Measurements from ENCODE around the gene CPN1. TPM values are rescaled to one million over a fixed set of nuclear protein-coding genes. Genes with fewer than 3 reads are reported as not detected.

CPN1 gene
- total and polyA plus RNA-seq, 2 experiments from 2014 or later: 0.32 TPM; not detected in 1

DNA sequence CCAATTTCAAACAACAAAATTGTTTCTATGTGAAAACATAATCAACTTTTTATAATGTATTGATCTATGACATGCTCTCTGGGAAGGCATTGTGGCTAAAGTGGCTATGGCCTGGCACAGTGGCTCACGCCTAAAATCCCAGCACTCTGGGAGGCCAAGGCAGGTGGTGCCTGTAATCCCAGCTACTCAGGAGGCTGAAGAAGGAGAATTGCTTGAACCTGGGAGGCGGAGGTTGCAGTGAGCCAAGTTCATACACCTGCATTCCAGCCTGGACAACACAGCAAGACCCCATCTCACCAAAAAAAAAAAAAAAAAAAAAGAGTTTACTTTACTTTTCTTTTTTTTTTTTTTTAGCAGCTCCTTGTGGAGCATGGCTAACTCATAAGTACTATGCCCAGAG is 38.9 kb upstream of the CPN1 start:
- no peak for DNase-seq (ENCODE audit: low spot score)
- H3K27ac Mint-ChIP-seq: no peak overlapping the region
- Histone ChIP-seq H3K27me3 (ENCODE audit: insufficient read depth) (no peaks in the 10 kb centered on the region), H3K4me3 (no peak overlapping the region), H3K27ac (ENCODE audit: low read depth) (no peak overlapping the region), H3K4me1 (ENCODE audit: insufficient read depth) (no peaks in the 10 kb centered on the region), H3K79me2 (replicated peaks; ENCODE audit: insufficient read depth) (no peaks in the 10 kb centered on the region), H3K36me3 (ENCODE audit: insufficient read depth) (no peaks in the 10 kb centered on the region), H3K4me2 (no peak overlapping the region), H2AFZ (no peak overlapping the region), H3K9me2 (ENCODE audit: insufficient read depth) (no peaks in the 10 kb centered on the region), H4K20me1 (replicated peaks; ENCODE audit: insufficient read depth) (no peaks in the 10 kb centered on the region), H3F3A (replicated peaks; ENCODE audit: low read depth) (no peaks in the 10 kb centered on the region)
- ATAC-seq: no peak
- H3K9me3 Mint-ChIP-seq: no peaks in the 10 kb centered on the region
- H3K27me3 Mint-ChIP-seq (ENCODE audit: insufficient read depth, low read depth, poor library complexity): peaks cover 2% of the 10 kb centered on the region
- H3K36me3 Mint-ChIP-seq (ENCODE audit: low read depth): no peaks in the 10 kb centered on the region
- H3K4me3 Mint-ChIP-seq: no peak overlapping the region
- no peaks in the 10 kb centered on the region for H3K4me1 Mint-ChIP-seq
- TF ChIP-seq EZH2phosphoT487 (IDR thresholded peaks at IDR 0.05; ENCODE audit: unreplicated experiment) (no peak), EZH2 (IDR thresholded peaks at IDR 0.05; ENCODE audit: low read depth, unreplicated experiment) (no peak), JUNB (IDR thresholded peaks at IDR 0.05; ENCODE audit: unreplicated experiment) (no peak), ZNF114 (CRISPR knock-in tag; IDR thresholded peaks at IDR 0.05) (no peak), POLR2AphosphoS5 (IDR thresholded peaks at IDR 0.05; ENCODE audit: low read depth) (no peak), ZNF331 (CRISPR knock-in tag; IDR thresholded peaks at IDR 0.05; ENCODE audit: low read depth) (no peak), NANOG (IDR thresholded peaks at IDR 0.05; ENCODE audit: borderline replicate concordance) (no peak), CREB1 (CRISPR knock-in tag; IDR thresholded peaks at IDR 0.05; ENCODE audit: low read depth) (no peak), STAT1 (IDR thresholded peaks at IDR 0.05; ENCODE audit: unreplicated experiment) (no peak)
- TF ChIP-seq, protein P1, sequence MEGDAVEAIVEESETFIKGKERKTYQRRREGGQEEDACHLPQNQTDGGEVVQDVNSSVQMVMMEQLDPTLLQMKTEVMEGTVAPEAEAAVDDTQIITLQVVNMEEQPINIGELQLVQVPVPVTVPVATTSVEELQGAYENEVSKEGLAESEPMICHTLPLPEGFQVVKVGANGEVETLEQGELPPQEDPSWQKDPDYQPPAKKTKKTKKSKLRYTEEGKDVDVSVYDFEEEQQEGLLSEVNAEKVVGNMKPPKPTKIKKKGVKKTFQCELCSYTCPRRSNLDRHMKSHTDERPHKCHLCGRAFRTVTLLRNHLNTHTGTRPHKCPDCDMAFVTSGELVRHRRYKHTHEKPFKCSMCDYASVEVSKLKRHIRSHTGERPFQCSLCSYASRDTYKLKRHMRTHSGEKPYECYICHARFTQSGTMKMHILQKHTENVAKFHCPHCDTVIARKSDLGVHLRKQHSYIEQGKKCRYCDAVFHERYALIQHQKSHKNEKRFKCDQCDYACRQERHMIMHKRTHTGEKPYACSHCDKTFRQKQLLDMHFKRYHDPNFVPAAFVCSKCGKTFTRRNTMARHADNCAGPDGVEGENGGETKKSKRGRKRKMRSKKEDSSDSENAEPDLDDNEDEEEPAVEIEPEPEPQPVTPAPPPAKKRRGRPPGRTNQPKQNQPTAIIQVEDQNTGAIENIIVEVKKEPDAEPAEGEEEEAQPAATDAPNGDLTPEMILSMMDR (conservative IDR thresholded peaks at IDR 0.05; ENCODE audit: low read depth in 2 of 2): no peak
- TF ChIP-seq, protein P2, sequence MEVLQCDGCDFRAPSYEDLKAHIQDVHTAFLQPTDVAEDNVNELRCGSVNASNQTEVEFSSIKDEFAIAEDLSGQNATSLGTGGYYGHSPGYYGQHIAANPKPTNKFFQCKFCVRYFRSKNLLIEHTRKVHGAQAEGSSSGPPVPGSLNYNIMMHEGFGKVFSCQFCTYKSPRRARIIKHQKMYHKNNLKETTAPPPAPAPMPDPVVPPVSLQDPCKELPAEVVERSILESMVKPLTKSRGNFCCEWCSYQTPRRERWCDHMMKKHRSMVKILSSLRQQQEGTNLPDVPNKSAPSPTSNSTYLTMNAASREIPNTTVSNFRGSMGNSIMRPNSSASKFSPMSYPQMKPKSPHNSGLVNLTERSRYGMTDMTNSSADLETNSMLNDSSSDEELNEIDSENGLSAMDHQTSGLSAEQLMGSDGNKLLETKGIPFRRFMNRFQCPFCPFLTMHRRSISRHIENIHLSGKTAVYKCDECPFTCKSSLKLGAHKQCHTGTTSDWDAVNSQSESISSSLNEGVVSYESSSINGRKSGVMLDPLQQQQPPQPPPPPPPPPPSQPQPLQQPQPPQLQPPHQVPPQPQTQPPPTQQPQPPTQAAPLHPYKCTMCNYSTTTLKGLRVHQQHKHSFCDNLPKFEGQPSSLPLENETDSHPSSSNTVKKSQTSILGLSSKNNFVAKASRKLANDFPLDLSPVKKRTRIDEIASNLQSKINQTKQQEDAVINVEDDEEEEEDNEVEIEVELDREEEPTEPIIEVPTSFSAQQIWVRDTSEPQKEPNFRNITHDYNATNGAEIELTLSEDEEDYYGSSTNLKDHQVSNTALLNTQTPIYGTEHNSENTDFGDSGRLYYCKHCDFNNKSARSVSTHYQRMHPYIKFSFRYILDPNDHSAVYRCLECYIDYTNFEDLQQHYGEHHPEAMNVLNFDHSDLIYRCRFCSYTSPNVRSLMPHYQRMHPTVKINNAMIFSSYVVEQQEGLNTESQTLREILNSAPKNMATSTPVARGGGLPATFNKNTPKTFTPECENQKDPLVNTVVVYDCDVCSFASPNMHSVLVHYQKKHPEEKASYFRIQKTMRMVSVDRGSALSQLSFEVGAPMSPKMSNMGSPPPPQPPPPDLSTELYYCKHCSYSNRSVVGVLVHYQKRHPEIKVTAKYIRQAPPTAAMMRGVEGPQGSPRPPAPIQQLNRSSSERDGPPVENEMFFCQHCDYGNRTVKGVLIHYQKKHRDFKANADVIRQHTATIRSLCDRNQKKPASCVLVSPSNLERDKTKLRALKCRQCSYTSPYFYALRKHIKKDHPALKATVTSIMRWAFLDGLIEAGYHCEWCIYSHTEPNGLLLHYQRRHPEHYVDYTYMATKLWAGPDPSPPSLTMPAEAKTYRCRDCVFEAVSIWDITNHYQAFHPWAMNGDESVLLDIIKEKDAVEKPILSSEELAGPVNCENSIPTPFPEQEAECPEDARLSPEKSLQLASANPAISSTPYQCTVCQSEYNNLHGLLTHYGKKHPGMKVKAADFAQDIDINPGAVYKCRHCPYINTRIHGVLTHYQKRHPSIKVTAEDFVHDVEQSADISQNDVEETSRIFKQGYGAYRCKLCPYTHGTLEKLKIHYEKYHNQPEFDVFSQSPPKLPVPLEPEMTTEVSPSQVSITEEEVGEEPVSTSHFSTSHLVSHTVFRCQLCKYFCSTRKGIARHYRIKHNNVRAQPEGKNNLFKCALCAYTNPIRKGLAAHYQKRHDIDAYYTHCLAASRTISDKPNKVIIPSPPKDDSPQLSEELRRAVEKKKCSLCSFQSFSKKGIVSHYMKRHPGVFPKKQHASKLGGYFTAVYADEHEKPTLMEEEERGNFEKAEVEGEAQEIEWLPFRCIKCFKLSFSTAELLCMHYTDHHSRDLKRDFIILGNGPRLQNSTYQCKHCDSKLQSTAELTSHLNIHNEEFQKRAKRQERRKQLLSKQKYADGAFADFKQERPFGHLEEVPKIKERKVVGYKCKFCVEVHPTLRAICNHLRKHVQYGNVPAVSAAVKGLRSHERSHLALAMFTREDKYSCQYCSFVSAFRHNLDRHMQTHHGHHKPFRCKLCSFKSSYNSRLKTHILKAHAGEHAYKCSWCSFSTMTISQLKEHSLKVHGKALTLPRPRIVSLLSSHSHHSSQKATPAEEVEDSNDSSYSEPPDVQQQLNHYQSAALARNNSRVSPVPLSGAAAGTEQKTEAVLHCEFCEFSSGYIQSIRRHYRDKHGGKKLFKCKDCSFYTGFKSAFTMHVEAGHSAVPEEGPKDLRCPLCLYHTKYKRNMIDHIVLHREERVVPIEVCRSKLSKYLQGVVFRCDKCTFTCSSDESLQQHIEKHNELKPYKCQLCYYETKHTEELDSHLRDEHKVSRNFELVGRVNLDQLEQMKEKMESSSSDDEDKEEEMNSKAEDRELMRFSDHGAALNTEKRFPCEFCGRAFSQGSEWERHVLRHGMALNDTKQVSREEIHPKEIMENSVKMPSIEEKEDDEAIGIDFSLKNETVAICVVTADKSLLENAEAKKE (CRISPR knock-in tag; IDR thresholded peaks at IDR 0.05): no peak
- TF ChIP-seq, protein P3, sequence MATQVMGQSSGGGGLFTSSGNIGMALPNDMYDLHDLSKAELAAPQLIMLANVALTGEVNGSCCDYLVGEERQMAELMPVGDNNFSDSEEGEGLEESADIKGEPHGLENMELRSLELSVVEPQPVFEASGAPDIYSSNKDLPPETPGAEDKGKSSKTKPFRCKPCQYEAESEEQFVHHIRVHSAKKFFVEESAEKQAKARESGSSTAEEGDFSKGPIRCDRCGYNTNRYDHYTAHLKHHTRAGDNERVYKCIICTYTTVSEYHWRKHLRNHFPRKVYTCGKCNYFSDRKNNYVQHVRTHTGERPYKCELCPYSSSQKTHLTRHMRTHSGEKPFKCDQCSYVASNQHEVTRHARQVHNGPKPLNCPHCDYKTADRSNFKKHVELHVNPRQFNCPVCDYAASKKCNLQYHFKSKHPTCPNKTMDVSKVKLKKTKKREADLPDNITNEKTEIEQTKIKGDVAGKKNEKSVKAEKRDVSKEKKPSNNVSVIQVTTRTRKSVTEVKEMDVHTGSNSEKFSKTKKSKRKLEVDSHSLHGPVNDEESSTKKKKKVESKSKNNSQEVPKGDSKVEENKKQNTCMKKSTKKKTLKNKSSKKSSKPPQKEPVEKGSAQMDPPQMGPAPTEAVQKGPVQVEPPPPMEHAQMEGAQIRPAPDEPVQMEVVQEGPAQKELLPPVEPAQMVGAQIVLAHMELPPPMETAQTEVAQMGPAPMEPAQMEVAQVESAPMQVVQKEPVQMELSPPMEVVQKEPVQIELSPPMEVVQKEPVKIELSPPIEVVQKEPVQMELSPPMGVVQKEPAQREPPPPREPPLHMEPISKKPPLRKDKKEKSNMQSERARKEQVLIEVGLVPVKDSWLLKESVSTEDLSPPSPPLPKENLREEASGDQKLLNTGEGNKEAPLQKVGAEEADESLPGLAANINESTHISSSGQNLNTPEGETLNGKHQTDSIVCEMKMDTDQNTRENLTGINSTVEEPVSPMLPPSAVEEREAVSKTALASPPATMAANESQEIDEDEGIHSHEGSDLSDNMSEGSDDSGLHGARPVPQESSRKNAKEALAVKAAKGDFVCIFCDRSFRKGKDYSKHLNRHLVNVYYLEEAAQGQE (IDR thresholded peaks at IDR 0.05; ENCODE audit: unreplicated experiment): no peak
- TF ChIP-seq, protein P4, sequence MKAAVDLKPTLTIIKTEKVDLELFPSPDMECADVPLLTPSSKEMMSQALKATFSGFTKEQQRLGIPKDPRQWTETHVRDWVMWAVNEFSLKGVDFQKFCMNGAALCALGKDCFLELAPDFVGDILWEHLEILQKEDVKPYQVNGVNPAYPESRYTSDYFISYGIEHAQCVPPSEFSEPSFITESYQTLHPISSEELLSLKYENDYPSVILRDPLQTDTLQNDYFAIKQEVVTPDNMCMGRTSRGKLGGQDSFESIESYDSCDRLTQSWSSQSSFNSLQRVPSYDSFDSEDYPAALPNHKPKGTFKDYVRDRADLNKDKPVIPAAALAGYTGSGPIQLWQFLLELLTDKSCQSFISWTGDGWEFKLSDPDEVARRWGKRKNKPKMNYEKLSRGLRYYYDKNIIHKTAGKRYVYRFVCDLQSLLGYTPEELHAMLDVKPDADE (IDR thresholded peaks at IDR 0.05): no peak
